ENCODE measurements around the gene SLC44A3. TPM values are rescaled to one million over a fixed set of nuclear protein-coding genes. Genes with fewer than 3 reads are reported as not detected.

The SLC44A3 gene
- total and polyA plus RNA-seq, 2 of the 13 experiments (the other 11 are each of a cell fraction or from before 2014, with no cell fraction given): 6.8 to 14.1 TPM

- TF ChIP-seq ARID4A (CRISPR knock-in tag; IDR thresholded peaks at IDR 0.05; ENCODE audit: borderline replicate concordance) (no peak), ZNF280D (CRISPR knock-in tag; IDR thresholded peaks at IDR 0.05) (no peak), GPN1 (CRISPR knock-in tag; IDR thresholded peaks at IDR 0.05; ENCODE audit: borderline replicate concordance) (no peak), PREB (CRISPR knock-in tag; IDR thresholded peaks at IDR 0.05) (no peak), NFIB (CRISPR knock-in tag; IDR thresholded peaks at IDR 0.05; ENCODE audit: borderline replicate concordance) (no peak), CREM (IDR thresholded peaks at IDR 0.05) (peak; percentile 24; the same call in 1 of the 2 replicates), CREM (CRISPR knock-in tag; IDR thresholded peaks at IDR 0.05) (no peak), ETV5 (CRISPR knock-in tag; IDR thresholded peaks at IDR 0.05; ENCODE audit: borderline replicate concordance) (no peak; the same call in 1 of the 2 replicates), POLR2AphosphoS2 (IDR thresholded peaks at IDR 0.05; ENCODE audit: low read depth, low read length) (no peak), MIER2 (CRISPR knock-in tag; IDR thresholded peaks at IDR 0.05) (no peak), ZNF276 (CRISPR knock-in tag; IDR thresholded peaks at IDR 0.05; ENCODE audit: low read depth) (no peak), JDP2 (CRISPR knock-in tag; IDR thresholded peaks at IDR 0.05; ENCODE audit: borderline replicate concordance) (no peak), ZZZ3 (CRISPR knock-in tag; IDR thresholded peaks at IDR 0.05; ENCODE audit: borderline replicate concordance) (no peak), TP53 (CRISPR knock-in tag; conservative IDR thresholded peaks at IDR 0.05) (no peak), ZNF33B (CRISPR knock-in tag; IDR thresholded peaks at IDR 0.05) (no peak), ZNF558 (CRISPR knock-in tag; IDR thresholded peaks at IDR 0.05; ENCODE audit: borderline replicate concordance) (no peak), CHCHD3 (CRISPR knock-in tag; IDR thresholded peaks at IDR 0.05) (no peak), RELA (CRISPR knock-in tag; IDR thresholded peaks at IDR 0.05) (no peak), ZNF557 (CRISPR knock-in tag; IDR thresholded peaks at IDR 0.05) (no peak)
These were observed 12.2 kb upstream of the SLC44A3 start (continued) for GRCh38 chr1:94807742-94808491.

Measured in HepG2 (cell line).